ENCODE measurements around the gene STPG4. TPM values are rescaled to one million over a fixed set of nuclear protein-coding genes. Genes with fewer than 3 reads are reported as not detected.

STPG4 gene
- total RNA-seq (2022; extraction: Qiagen RNA extraction), result 0.05 TPM in 1 of 5 replicates, not detected in the others

GRCh38 chr2:47155091-47155876 lies at the start of gene STPG4:
Gene STPG4, minus strand, starts transcription at chr2:47155308. Its CDS starts 57 bp downstream, at chr2:47155251.

Other genes starting within 250 kb of the STPG4 start
- gene MCFD2, start 239.5 kb downstream of the STPG4 start, total RNA-seq (2022; extraction: Qiagen RNA extraction), result 92.7 to 110 TPM (median 103 TPM) in 5 replicates
- 29.7 to 43.7 TPM (median 37.0 TPM) in 5 replicates for gene TTC7A, start 214.1 kb downstream of the STPG4 start, total RNA-seq (2022; extraction: Qiagen RNA extraction)
- gene CALM2, start 21.2 kb upstream of the STPG4 start, total RNA-seq (2022; extraction: Qiagen RNA extraction), result 921 to 1,339 TPM (median 948 TPM) in 5 replicates
- gene EPCAM, start 214.0 kb upstream of the STPG4 start, total RNA-seq (2022; extraction: Qiagen RNA extraction), result 3.8 to 5.3 TPM (median 4.5 TPM) in 5 replicates
- 37.1 to 53.2 TPM (median 41.9 TPM) in 5 replicates for gene MSH2, start 247.8 kb upstream of the STPG4 start, total RNA-seq (2022; extraction: Qiagen RNA extraction)